Stimulated activated CD4-positive, alpha-beta T cell treated with anti-CD3 and anti-CD28 coated beads, TNF-alpha, amount 100 ng/mL, for 4 hours (primary cell): ENCODE results near the gene SDSL.

Experiments
- DNase-seq, 3 experiments: peaks; one replicate each; pipeline ENCODE4 v3.0.0-alpha.2; 2020; ENCODE audit warnings: low read depth in 3 of 3

SDSL gene

GRCh38 chr12:113396828-113397496 lies 25.2 kb upstream of the SDSL start:
- DNase-seq = no peak

- DNase-seq = no peak
Observed at GRCh38 chr12:113397497-113398197, 24.5 kb upstream of the SDSL start.

- DNase-seq = no peak
Observed at GRCh38 chr12:113398346-113399290, 23.6 kb upstream of the SDSL start.

- no peak for DNase-seq
Observed at GRCh38 chr12:113399490-113399889, 22.7 kb upstream of the SDSL start.

GRCh38 chr12:113400362-113400761 lies 21.8 kb upstream of the SDSL start:
- DNase-seq = no peak

- no peak for DNase-seq
Observed at GRCh38 chr12:113401066-113402000, 20.8 kb upstream of the SDSL start.

GRCh38 chr12:113402586-113403260 lies 19.5 kb upstream of the SDSL start:
- no peak for DNase-seq

- no peak for DNase-seq
Observed at GRCh38 chr12:113403435-113404415, 18.5 kb upstream of the SDSL start, which contains the start of gene SDS. TSS of gene SDS (minus strand) at chr12:113403887. CDS start at chr12:113399708, 4,179 bp downstream.

- DNase-seq = no peak
Observed at GRCh38 chr12:113405694-113406093, 16.5 kb upstream of the SDSL start.

GRCh38 chr12:113407931-113408600 lies 14.1 kb upstream of the SDSL start:
- no peak for DNase-seq

- no peak for DNase-seq
Observed at GRCh38 chr12:113408756-113409298, 13.4 kb upstream of the SDSL start.

- no peak for DNase-seq
Observed at GRCh38 chr12:113409462-113410124, 12.6 kb upstream of the SDSL start.

GRCh38 chr12:113413488-113413939 lies 8.7 kb upstream of the SDSL start:
- no peak for DNase-seq

- no peak for DNase-seq
Observed at GRCh38 chr12:113414519-113415038, 7.6 kb upstream of the SDSL start.

GRCh38 chr12:113416091-113416754 lies 6.0 kb upstream of the SDSL start:
- DNase-seq = no peak

GRCh38 chr12:113418213-113418879 lies 3.8 kb upstream of the SDSL start:
- DNase-seq = no peak
